Fibroblast of the conjunctiva (primary cell): ENCODE results near the gene METAP2.

Experiments used
- DNase-seq: peaks from one replicate; pipeline ENCODE4 v3.0.0-alpha.2; 2010; ENCODE audit warnings: low read depth

Gene METAP2

GRCh38 chr12:95549392-95550084, 75.6 kb downstream of the METAP2 start:
- no peak for DNase-seq

GRCh38 chr12:95551305-95551704, 77.4 kb downstream of the METAP2 start, which contains the start of gene USP44:
Gene USP44 (minus strand): TSS chr12:95551476. CDS start chr12:95534256, 17,220 bp downstream.
- no peak for DNase-seq

DNA sequence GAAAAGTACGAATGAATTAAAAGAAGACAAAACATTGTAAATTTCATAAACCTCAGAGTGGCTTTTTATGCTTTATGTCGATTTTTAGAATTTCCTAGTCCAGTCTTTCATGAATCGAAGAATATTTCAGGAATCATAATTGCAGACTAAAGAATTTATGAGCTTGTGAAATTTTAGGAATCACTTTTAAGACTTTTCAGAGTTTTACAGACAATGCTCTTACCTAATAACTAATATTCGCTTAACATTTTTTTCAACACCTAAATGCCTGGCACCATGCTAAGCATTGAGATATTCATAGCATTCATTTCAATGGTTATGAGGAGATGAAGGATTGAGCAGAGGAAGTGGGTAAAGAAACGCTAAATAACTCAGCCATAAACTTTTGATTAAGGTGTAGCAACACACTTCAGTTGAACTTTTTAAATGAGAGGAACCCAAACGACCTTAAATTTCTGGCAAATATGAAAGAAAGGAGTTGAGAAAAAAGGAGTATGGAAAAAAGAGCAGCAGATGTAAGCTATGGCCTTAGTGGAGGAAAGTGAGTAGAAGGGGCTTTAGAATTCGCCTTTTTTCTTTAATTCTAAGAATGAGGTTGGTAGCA, 78.1 kb downstream of the METAP2 start:
- DNase-seq, result no peak

DNA sequence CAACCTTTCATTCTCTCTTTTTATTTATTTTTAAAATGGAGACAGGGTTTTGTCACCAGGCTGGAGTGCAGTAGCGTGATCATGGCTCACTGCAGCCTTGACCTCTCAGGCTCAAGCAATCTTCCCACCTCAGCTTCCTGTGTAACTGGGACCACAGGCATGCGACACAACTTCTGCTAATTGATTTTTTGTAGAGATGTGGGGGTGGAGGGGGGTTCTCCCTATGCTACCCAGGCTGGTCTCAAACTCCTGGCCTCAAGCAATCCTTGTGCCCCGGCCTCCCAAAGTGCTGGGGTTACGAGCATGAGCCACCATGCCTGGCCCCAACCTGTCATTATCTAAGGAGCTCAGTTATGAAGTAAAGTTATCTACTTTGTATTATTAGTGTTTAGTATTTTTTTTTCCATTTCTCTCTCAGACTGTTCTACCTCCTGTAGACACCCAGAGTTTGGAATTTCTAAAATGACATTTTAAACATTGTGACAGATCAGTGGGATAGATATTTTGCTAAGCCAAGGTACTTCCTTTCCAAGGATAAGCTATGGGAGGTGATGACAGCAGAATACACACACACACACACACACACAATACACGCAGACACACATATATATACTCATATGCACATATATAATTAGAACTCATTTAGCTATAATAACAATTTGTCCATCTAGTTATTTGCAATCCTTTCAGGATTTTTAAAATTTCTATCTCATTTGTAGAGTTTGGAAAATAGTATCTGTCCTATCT, 79.4 kb downstream of the METAP2 start:
- DNase-seq, result no peak

GRCh38 chr12:95554532-95555071, 80.7 kb downstream of the METAP2 start:
- no peak for DNase-seq

- DNase-seq, result no peak
Observed at GRCh38 chr12:95557625-95558024, 83.7 kb downstream of the METAP2 start.
